ENCODE measurements around the gene TCF21.

TCF21 gene

DNA sequence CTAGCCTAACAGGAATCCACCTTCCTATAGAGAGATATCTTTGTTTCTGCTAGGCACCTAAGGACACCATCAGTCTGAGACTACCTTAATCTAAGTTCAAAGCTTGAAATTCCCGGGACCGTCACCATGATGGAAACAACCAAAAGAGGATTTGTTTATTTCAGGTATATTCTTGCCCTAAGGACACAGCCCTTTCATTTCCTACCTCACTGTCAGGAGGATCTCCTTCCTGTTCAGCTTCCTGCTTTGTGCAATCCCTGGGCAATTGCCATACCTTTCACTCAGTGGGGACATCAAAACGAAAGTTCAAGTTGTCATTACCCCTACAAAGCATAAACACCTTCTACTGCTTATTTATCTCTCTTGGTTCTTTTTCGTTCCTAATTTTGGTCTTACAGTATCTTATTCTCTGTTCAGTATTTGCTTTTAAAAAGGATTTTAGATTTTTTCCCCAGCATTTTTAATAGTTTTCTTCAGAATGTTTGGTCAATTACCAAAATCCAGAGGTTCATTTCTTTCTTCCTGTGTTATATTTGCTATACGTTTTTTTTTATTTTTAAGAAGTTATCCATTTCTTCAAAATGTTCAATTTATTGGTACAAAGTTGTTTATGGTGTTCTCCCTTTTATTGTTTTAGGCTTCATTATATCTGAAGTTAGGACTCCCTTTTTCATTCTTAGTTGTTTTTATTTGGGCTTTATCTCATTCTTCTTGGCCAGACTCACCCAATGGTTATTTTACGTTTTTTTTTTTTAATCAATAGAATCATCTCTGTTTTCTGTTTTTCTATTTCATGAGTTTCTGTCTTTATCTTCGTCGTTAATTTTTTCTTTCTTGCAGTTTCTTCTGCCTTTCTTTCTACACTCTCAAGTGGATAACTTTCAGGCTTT, 51.1 kb downstream of the TCF21 start:
- no peak overlapping the region for H3K4me3 ChIP-seq (ENCODE audit: low read depth, low read length)
- TF ChIP-seq, protein P1, sequence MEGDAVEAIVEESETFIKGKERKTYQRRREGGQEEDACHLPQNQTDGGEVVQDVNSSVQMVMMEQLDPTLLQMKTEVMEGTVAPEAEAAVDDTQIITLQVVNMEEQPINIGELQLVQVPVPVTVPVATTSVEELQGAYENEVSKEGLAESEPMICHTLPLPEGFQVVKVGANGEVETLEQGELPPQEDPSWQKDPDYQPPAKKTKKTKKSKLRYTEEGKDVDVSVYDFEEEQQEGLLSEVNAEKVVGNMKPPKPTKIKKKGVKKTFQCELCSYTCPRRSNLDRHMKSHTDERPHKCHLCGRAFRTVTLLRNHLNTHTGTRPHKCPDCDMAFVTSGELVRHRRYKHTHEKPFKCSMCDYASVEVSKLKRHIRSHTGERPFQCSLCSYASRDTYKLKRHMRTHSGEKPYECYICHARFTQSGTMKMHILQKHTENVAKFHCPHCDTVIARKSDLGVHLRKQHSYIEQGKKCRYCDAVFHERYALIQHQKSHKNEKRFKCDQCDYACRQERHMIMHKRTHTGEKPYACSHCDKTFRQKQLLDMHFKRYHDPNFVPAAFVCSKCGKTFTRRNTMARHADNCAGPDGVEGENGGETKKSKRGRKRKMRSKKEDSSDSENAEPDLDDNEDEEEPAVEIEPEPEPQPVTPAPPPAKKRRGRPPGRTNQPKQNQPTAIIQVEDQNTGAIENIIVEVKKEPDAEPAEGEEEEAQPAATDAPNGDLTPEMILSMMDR (IDR thresholded peaks at IDR 0.05; ENCODE audit: insufficient read depth, low read depth, low read length, missing control alignments), result no peak
- DNase-seq (ENCODE audit: low read depth), result no peak
